Endodermal cell (in vitro differentiated cells): ENCODE measurements around the gene THSD8. TPM values are rescaled to one million over a fixed set of nuclear protein-coding genes. Genes with fewer than 3 reads are reported as not detected.
A peak's percentile ranks its signal among the peaks of the same experiment; 100 is the strongest.

ENCODE experiments used
- DNase-seq: peaks from one replicate; pipeline ENCODE4 v3.0.0-alpha.2; 2017
- H3K27ac ChIP-seq: 2 replicates; pipeline ENCODE4 v1.5.1; 2013; ENCODE audit warnings: mild to moderate bottlenecking, low read depth, low read length, moderate library complexity
- H3K27me3 ChIP-seq: 2 replicates; pipeline ENCODE4 v1.6.1; 2013; ENCODE audit warnings: mild to moderate bottlenecking, low read length, moderate library complexity; ENCODE audit not compliant: insufficient read depth, control insufficient read depth, poor library complexity, severe bottlenecking
- H3K36me3 ChIP-seq: 2 replicates; pipeline ENCODE4 v1.7.0; 2013; ENCODE audit warnings: mild to moderate bottlenecking, low read length, moderate library complexity; ENCODE audit not compliant: control insufficient read depth, insufficient read depth
- H3K4me1 ChIP-seq: one replicate; pipeline ENCODE4 v1.7.0; 2013; ENCODE audit warnings: low read length; ENCODE audit not compliant: control insufficient read depth, insufficient read depth
- H3K4me3 ChIP-seq: 2 replicates; pipeline ENCODE4 v1.5.1; 2013; ENCODE audit warnings: mild to moderate bottlenecking, low read length, moderate library complexity
- H3K9ac ChIP-seq: 2 replicates; pipeline ENCODE4 v1.6.1; 2013; ENCODE audit warnings: mild to moderate bottlenecking, low read length, moderate library complexity; ENCODE audit not compliant: poor library complexity, severe bottlenecking; ENCODE audit errors: extremely low read depth
- H3K9me3 ChIP-seq: 2 replicates; pipeline ENCODE4 v1.6.1; 2013; ENCODE audit warnings: mild to moderate bottlenecking, low read length, moderate library complexity; ENCODE audit not compliant: control insufficient read depth
- H3K27ac Mint-ChIP-seq: 2 replicates; pipeline ENCODE4 v1.8.0; 2020; ENCODE audit warnings: mixed read lengths
- H3K27me3 Mint-ChIP-seq: 2 replicates; pipeline ENCODE4 v1.8.0; 2021; ENCODE audit warnings: mild to moderate bottlenecking, mixed read lengths; ENCODE audit not compliant: insufficient read depth
- H3K36me3 Mint-ChIP-seq: 2 replicates; pipeline ENCODE4 v1.8.0; 2020; ENCODE audit warnings: low read depth, mixed read lengths
- H3K4me1 Mint-ChIP-seq: 2 replicates; pipeline ENCODE4 v1.8.0; 2020; ENCODE audit warnings: mixed read lengths
- H3K4me3 Mint-ChIP-seq: 2 replicates; pipeline ENCODE4 v1.8.0; 2020; ENCODE audit warnings: mild to moderate bottlenecking, moderate library complexity, mixed read lengths
- H3K9me3 Mint-ChIP-seq: 2 replicates; pipeline ENCODE4 v1.8.0; 2020; ENCODE audit warnings: mild to moderate bottlenecking, mixed read lengths
- WGBS, 2 experiments: methylation state at CpG; one replicate each; pipeline versions ENCODE4 v1.1.5 to v1.1.7; 2013; ENCODE audit warnings: missing lambda C conversion rate in 2 of 2, mixed read lengths in 1 of 2; ENCODE audit not compliant: insufficient coverage in 1 of 2, insufficient read length in 1 of 2; 5-methylcytosine and 5-hydroxymethylcytosine counted together
- long read RNA-seq, 4 experiments: library from polyadenylated mRNA in 2 of 4; library from RNA in 1 of 4; library from capped mRNA in 1 of 4; stranded (forward) in 3 of 4; unstranded in 1 of 4; transcript quantifications; one replicate each; pipeline ENCODE4 v2.0.0, GENCODE V29; 2020 to 2021; ENCODE audit warnings: inconsistent platforms in 1 of 4
- polyA plus RNA-seq, 2 experiments: library from polyadenylated mRNA; stranded (reverse); fragments of 50-300 nt; gene quantifications; one replicate each; pipeline ENCODE4 v1.2.3, GENCODE V29; 2013
- total RNA-seq, 2 donors: library from RNA; stranded (reverse); fragmentation: NEBNext Ultra II Directional in 1 of 2; extraction: Animal tissue kit (Norgen Biotek cat#: 25700) in 1 of 2; gene quantifications; 2 replicates in 1 of 2; 3 replicates in 1 of 2; pipeline ENCODE4 v1.2.1, GENCODE V29; 2021
- TF ChIP-seq, protein P1 (sequence below): fragments of 200-600 bp; sonication (generic); conservative IDR thresholded peaks from 2 replicates; pipeline ENCODE4 v1.5.0; 2021; ENCODE audit warnings: antibody characterized with exemption, mild to moderate bottlenecking

Gene THSD8
- 10 to 100 TPM; 34.4 to 57.4 TPM for total RNA-seq
- 12.7 TPM for polyA plus RNA-seq (2013, experiment 1 of 2)
- 17.6 TPM for polyA plus RNA-seq (2013, experiment 2 of 2)
- long read RNA-seq, experiment 1: 0 reads
- long read RNA-seq, experiment 2: 0 reads
- long read RNA-seq, experiment 3, partial matches to known transcripts: 1 of 3 reads
- long read RNA-seq, experiment 3, other reads (novel, unspliced or antisense): 2 of 3 reads
- long read RNA-seq, experiment 4: 0 reads

DNA sequence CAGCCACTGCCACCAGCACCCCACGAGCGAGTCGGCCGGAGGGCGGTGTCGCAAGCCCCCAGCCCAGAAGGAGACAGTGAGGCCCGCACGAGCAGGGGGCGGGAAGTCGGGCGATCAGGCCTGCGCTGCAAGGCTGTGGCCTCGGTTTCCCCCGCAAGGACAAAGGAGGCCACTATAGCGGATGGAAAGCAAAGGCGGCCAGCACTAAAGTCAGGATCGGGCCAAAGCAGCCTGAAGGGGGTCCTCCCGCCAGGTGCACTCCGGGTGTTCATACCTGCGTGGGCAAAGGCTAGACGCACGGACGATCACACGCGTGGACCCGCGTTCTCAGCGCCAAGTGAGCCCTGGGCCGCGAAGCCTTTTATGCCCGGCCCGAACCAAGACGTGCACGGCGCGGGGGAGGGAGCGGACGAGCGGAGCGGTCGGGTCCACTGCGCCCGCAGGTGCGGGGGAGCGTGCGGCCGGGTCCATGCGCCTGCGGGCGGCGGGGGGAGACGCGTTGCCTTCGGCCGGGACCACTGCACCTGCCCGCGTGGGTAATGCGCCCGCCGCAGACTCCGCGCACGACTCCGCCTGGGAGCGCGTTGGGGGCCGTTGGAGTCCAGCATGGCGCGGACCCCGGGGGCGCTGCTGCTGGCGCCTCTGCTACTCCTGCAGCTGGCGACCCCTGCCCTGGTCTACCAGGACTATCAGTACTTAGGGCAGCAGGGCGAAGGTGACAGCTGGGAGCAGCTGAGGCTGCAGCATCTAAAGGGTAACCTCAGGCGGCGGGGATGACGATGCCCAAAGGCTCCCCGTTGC is at the start of gene THSD8, which contains the start of gene PRDX2:
Gene THSD8, plus strand, starts transcription at position 604 of the 801 bp plus-strand sequence. Its CDS starts 3 bp downstream, at position 607.
Gene PRDX2, minus strand, starts transcription at position 335 of the 801 bp plus-strand sequence. CDS start 539 bp downstream, outside the sequence.
- no peaks in the 10 kb centered on the region for H3K27me3 ChIP-seq
- no peaks in the 10 kb centered on the region for H3K9me3 ChIP-seq
- H3K27ac ChIP-seq: peak within 1 kb of the TSS; percentile 14
- 0 to 2% methylated on average over 17 to 78 of the region's 78 CpGs for WGBS, 2 experiments
- no peaks in the 10 kb centered on the region for H3K9me3 Mint-ChIP-seq
- peak within 1 kb of the TSS; percentile 88 for H3K27ac Mint-ChIP-seq
- H3K27me3 Mint-ChIP-seq: peaks cover 6% of the 10 kb centered on the region
- TF ChIP-seq, protein P1, sequence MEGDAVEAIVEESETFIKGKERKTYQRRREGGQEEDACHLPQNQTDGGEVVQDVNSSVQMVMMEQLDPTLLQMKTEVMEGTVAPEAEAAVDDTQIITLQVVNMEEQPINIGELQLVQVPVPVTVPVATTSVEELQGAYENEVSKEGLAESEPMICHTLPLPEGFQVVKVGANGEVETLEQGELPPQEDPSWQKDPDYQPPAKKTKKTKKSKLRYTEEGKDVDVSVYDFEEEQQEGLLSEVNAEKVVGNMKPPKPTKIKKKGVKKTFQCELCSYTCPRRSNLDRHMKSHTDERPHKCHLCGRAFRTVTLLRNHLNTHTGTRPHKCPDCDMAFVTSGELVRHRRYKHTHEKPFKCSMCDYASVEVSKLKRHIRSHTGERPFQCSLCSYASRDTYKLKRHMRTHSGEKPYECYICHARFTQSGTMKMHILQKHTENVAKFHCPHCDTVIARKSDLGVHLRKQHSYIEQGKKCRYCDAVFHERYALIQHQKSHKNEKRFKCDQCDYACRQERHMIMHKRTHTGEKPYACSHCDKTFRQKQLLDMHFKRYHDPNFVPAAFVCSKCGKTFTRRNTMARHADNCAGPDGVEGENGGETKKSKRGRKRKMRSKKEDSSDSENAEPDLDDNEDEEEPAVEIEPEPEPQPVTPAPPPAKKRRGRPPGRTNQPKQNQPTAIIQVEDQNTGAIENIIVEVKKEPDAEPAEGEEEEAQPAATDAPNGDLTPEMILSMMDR: peak; percentile 21
- H3K4me3 ChIP-seq: peak within 1 kb of the TSS; percentile 91
- H3K4me1 ChIP-seq: peaks cover 3% of the 10 kb centered on the region
- H3K36me3 Mint-ChIP-seq: peaks cover 17% of the 10 kb centered on the region
- peak; percentile 90 for DNase-seq
- peak within 1 kb of the TSS; percentile 86 for H3K9ac ChIP-seq
- peaks cover 18% of the 10 kb centered on the region for H3K4me1 Mint-ChIP-seq
- peaks cover 22% of the 10 kb centered on the region for H3K36me3 ChIP-seq
- H3K4me3 Mint-ChIP-seq: peak within 1 kb of the TSS; percentile 89

DNA sequence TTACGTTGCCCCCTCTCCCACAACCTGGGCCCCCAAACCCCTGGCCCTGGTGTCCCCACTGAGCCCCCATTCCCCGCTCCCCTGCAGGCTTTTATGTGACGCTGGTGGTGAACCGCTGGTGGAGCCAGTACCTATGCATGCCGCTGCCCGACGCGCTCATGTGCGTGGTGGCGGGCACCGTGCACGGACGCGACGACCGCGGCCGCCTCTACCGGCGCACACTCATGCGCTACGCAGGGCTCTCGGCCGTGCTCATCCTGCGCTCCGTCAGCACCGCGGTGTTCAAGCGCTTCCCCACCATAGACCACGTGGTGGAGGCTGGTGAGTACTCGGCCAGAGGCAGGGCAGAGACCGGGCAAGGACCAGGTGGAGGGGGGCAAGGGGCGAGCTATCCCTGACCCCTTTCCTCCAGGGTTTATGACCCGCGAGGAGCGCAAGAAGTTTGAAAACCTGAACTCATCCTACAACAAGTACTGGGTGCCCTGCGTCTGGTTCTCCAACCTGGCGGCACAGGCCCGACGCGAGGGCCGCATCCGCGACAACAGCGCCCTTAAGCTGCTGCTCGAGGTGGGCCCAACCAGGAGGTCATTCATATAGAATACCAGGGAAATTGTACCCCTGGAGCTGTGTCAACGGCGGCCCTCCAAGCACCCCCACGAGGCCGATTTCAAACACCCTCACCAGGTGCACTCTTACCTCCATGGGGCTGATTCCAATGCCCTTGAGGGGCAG is 47.2 kb upstream of the THSD8 start:
- H3K9ac ChIP-seq: no peak overlapping the region
- H3K9me3 Mint-ChIP-seq: no peaks in the 10 kb centered on the region
- TF ChIP-seq, protein P1: no peak
- H3K4me1 ChIP-seq: no peaks in the 10 kb centered on the region
- no peak overlapping the region for H3K27ac ChIP-seq
- H3K27ac Mint-ChIP-seq: no peak overlapping the region
- 91 to 93% methylated on average over 37 to 50 of the region's 50 CpGs for WGBS, 2 experiments
- H3K9me3 ChIP-seq: no peaks in the 10 kb centered on the region
- peaks cover 56% of the 10 kb centered on the region for H3K27me3 Mint-ChIP-seq
- no peak overlapping the region for H3K4me3 Mint-ChIP-seq
- no peaks in the 10 kb centered on the region for H3K36me3 ChIP-seq
- no peaks in the 10 kb centered on the region for H3K36me3 Mint-ChIP-seq
- peaks cover 39% of the 10 kb centered on the region for H3K27me3 ChIP-seq
- H3K4me3 ChIP-seq: no peak overlapping the region
- peaks cover 12% of the 10 kb centered on the region for H3K4me1 Mint-ChIP-seq
- DNase-seq: no peak

DNA sequence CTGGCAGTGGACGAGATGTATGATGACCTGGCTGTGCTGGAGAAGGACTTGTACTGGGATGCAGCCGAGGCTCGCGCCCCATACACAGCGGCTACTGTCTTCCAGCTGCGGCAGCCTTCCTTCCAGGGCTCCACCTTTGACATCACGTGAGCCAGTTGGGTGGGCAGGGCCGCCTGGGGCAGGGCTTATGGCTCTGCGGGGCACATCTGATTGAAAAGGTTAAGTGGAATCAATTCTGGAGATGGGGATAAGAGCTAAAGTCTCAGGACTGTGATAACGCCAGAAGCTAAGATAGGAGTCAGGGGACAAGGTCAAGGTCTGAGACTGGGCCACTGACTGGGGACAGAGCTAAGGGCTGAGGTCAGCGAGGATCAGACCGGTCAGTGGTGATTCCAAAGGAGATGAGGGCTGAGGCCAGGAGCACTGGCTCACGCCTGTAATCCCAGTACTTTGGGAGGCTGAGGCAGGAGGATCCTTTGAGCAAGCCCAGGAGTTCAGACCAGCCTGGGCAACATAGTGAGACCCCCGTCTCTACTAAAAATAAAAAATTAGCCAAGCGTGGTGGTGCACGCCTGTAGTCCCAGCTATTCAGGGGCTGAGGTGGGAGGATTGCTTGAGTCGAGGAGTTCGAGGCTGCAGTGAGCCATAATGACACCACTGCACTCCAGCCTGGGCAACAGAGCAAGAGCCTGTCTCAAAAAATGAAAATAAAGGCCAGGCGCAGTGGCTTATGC is 45.6 kb upstream of the THSD8 start:
- H3K27ac ChIP-seq: no peak overlapping the region
- no peaks in the 10 kb centered on the region for H3K4me1 ChIP-seq
- H3K27me3 Mint-ChIP-seq: peaks cover 40% of the 10 kb centered on the region
- H3K9me3 ChIP-seq: no peaks in the 10 kb centered on the region
- peaks cover 5% of the 10 kb centered on the region for H3K36me3 Mint-ChIP-seq
- no peak overlapping the region for H3K4me3 Mint-ChIP-seq
- no peaks in the 10 kb centered on the region for H3K36me3 ChIP-seq
- TF ChIP-seq, protein P1: no peak
- H3K9me3 Mint-ChIP-seq: peaks cover 3% of the 10 kb centered on the region
- 85 to 89% methylated on average over 14 to 19 of the region's 19 CpGs for WGBS, 2 experiments
- no peak overlapping the region for H3K27ac Mint-ChIP-seq
- H3K4me1 Mint-ChIP-seq: peaks cover 16% of the 10 kb centered on the region
- DNase-seq: no peak
- no peak overlapping the region for H3K9ac ChIP-seq
- peaks cover 22% of the 10 kb centered on the region for H3K27me3 ChIP-seq
- no peak overlapping the region for H3K4me3 ChIP-seq
